Pancreas (tissue), 10 donors: ENCODE measurements around the gene EPB41L4A. TPM values are rescaled to one million over a fixed set of nuclear protein-coding genes. Genes with fewer than 3 reads are reported as not detected.
"Not testable (repeated sequence)": the region's sequence is repeated elsewhere in the genome, so short reads cannot be mapped to it uniquely, and the experiment has no call there.

Experiments
- ATAC-seq, 4 donors: fragments of 200-7000 bp; cut with Tn5 transposase; one replicate each; pipeline versions ENCODE4 v1.8.0 to v1.9.1; 2020; ENCODE audit warnings: mild to moderate bottlenecking in 4 of 4, moderate library complexity in 4 of 4
- DNase-seq, 6 donors: peaks; one replicate each; pipeline ENCODE4 v3.0.0-alpha.2; 2020
- FAIRE-seq: peaks from 2 replicates; lab custom pipeline; 2012; peaks lifted over from hg19 to GRCh38; lab: Jason Lieb, UNC
- H3K27ac ChIP-seq, 4 donors: fragments of 200-600 bp; sonication (generic); 1 replicate in 3 of 4; 2 replicates in 1 of 4; pipeline versions ENCODE4 v1.5.0 to v1.8.0; 2020
- H3K27me3 ChIP-seq, 4 donors: fragments of 200-600 bp; one replicate each; pipeline ENCODE4 v1.8.0; 2021
- H3K36me3 ChIP-seq, 3 donors: fragments of 200-600 bp; sonication (generic) in 1 of 3; one replicate each; pipeline versions ENCODE4 v1.5.0 to v1.8.0; 2020 to 2021
- H3K4me1 ChIP-seq, 3 donors: fragments of 200-600 bp; one replicate each; pipeline ENCODE4 v1.8.0; 2021
- H3K4me3 ChIP-seq, 4 donors: fragments of 200-600 bp; sonication (generic) in 2 of 4; one replicate each; pipeline versions ENCODE4 v1.5.0 to v1.8.0; 2020 to 2021
- H3K9me3 ChIP-seq, 4 donors: fragments of 200-600 bp; one replicate each; pipeline ENCODE4 v1.8.0; 2021
- CTCF ChIP-seq, 4 donors: fragments of 200-600 bp; sonication (generic) in 3 of 4; IDR thresholded peaks; one replicate each; pipeline versions ENCODE4 v1.5.0 to v1.8.0; 2021; ENCODE audit warnings: antibody characterized with exemption in 4 of 4
- WGBS, 2 donors: extraction: QIAGEN DNeasy Blood & Tissue Kit; methylation state at CpG; one replicate each; pipeline ENCODE4 v1.1.7; 2013; 5-methylcytosine and 5-hydroxymethylcytosine counted together
- intact Hi-C, 3 donors: fragments of 100-400 bp; cut with DNase I; formaldehyde crosslinking; loops; one replicate each; pipeline versions ENCODE4 v1.11.1 to v1.14.2; 2022
- polyA plus RNA-seq, 2 donors: library from polyadenylated mRNA; stranded (reverse); fragments of 200-250 nt; gene quantifications; one replicate each; pipeline ENCODE4 v1.2.3, GENCODE V29; 2013
- total RNA-seq, 6 donors: library from RNA; stranded (reverse); fragmentation: NEBNext Ultra II Directional in 4 of 6; extraction: Animal tissue kit (Norgen Biotek cat#: 25700) in 4 of 6; gene quantifications; one replicate each; pipeline versions ENCODE4 v1.2.1 to v1.2.4, GENCODE V29; 2021 to 2023
- donor health status: healthy with polysubstance abuse.
- donor health status: DM: no; HTN: no; CAD: no; lungs with moderate emphysema.
- donor health status: DM: no; HTN: no; CAD: no.
- donor health status: control.
- donor health status: control.
- donor health status: Bipolar disorder and iron deficiency.
- donor health status: DM: yes; HTN: yes; CAD: no.
- donor health status: DM: no; HTN: no; CAD: no.
- donor health status: DM: no; HTN: no; CAD: no.
- donor health status: DM: yes; HTN: yes; CAD: no.

The EPB41L4A gene
- total and polyA plus RNA-seq, 8 donors, result 4.4 to 23.4 (median 6.9) TPM

GRCh38 chr5:112366987-112367386 lies 52.1 kb downstream of the EPB41L4A start:
- FAIRE-seq, result no peak
- Histone ChIP-seq H3K4me3 (no peak overlapping the region), H3K36me3 (no peaks in the 10 kb centered on the region), H3K4me1 (no peaks in the 10 kb centered on the region), H3K9me3 (no peaks in the 10 kb centered on the region), H3K27me3 (no peaks in the 10 kb centered on the region), H3K27ac (no peak overlapping the region)
- intact Hi-C loops, result no loop called here
- WGBS, 2 donors, result 35 to 47% methylated on average over 2 of the region's 2 CpGs
- TF ChIP-seq CTCF (IDR thresholded peaks at IDR 0.05), result no peak
- peak in 3 of 4 donors; percentile 25 to 53 (median 34) for ATAC-seq
- DNase-seq, result no peak

DNA sequence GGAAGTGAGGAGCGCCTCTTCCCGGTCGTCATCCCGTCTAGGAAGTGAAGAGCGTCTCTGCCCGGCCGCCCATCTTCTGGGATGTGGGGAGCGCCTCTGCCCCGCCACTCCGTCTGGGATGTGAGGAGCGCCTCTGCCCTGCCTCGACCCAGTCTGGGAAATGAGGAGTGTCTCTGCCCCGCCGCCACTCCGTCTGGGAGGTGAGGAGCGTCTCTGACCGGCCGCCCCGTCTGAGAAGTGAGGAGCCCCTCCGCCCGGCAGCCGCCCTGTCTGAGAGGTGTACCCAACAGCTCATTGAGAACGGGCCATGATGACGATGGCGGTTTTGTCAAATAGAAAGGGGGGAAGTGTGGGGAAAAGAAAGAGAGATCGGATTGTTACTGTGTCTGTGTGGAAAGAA lies 58.3 kb downstream of the EPB41L4A start:
- intact Hi-C loops, H3K27ac ChIP-seq, ATAC-seq, H3K27me3 ChIP-seq, H3K9me3 ChIP-seq, FAIRE-seq, H3K4me3 ChIP-seq, H3K36me3 ChIP-seq, H3K4me1 ChIP-seq, DNase-seq: not testable (repeated sequence)
- 76 to 85% methylated on average over 25 to 26 of the region's 26 CpGs for WGBS, 2 donors

GRCh38 chr5:112356178-112356956 lies 62.7 kb downstream of the EPB41L4A start:
- FAIRE-seq, result no peak

GRCh38 chr5:112355058-112355685 lies 63.9 kb downstream of the EPB41L4A start:
- Histone ChIP-seq H3K4me3 (no peak overlapping the region), H3K9me3 (no peaks in the 10 kb centered on the region), H3K4me1 (no peaks in the 10 kb centered on the region), H3K27ac (no peak overlapping the region), H3K27me3 (no peaks in the 10 kb centered on the region), H3K36me3 (no peaks in the 10 kb centered on the region)
- DNase-seq (no peak), FAIRE-seq (no peak), ATAC-seq (no peak)
- intact Hi-C loops, result no loop called here
- TF ChIP-seq CTCF (IDR thresholded peaks at IDR 0.05), result no peak
- 87 to 89% methylated on average over 5 of the region's 5 CpGs for WGBS, 2 donors

More at GRCh38 chr5:112356178-112356956, 62.7 kb downstream of the EPB41L4A start:
- 76 to 90% methylated on average over 3 of the region's 3 CpGs for WGBS, 2 donors
- Histone ChIP-seq H3K4me3 (no peak overlapping the region), H3K36me3 (no peaks in the 10 kb centered on the region), H3K4me1 (no peaks in the 10 kb centered on the region), H3K27me3 (no peaks in the 10 kb centered on the region), H3K9me3 (no peaks in the 10 kb centered on the region), H3K27ac (no peak overlapping the region)
- TF ChIP-seq CTCF (IDR thresholded peaks at IDR 0.05), result no peak
- intact Hi-C loops, result no loop called here
- no peak for DNase-seq
- no peak for ATAC-seq

- intact Hi-C loops, result no loop called here
- Histone ChIP-seq H3K36me3 (no peaks in the 10 kb centered on the region), H3K27me3 (no peaks in the 10 kb centered on the region), H3K27ac (no peak overlapping the region), H3K9me3 (no peaks in the 10 kb centered on the region), H3K4me3 (no peak overlapping the region), H3K4me1 (no peaks in the 10 kb centered on the region)
- 48 to 91% methylated on average over 2 to 3 of the region's 3 CpGs for WGBS, 2 donors
- FAIRE-seq (no peak), ATAC-seq (no peak), DNase-seq (no peak)
- TF ChIP-seq CTCF (IDR thresholded peaks at IDR 0.05), result no peak
Observed at GRCh38 chr5:112353678-112354077, 65.4 kb downstream of the EPB41L4A start.
